Testis (tissue), 2 donors: ENCODE data around the gene TMEM116.
"Not testable (repeated sequence)": the region's sequence is repeated elsewhere in the genome, so short reads cannot be mapped to it uniquely, and the experiment has no call there.

ENCODE experiments used
- CTCF ChIP-seq, 3 experiments: fragments of 450-650 bp in 2 of 3; fragments of 200-600 bp in 1 of 3; sonication (generic) in 1 of 3; IDR thresholded peaks; one replicate each; pipeline ENCODE4 v1.5.1; 2016 to 2019; ENCODE audit warnings: antibody characterized with exemption in 3 of 3, mild to moderate bottlenecking in 2 of 3, moderate library complexity in 1 of 3
- POLR2A ChIP-seq: fragments of 450-650 bp; IDR thresholded peaks from one replicate; pipeline ENCODE4 v1.6.1; 2017; ENCODE audit warnings: antibody characterized with exemption, mild to moderate bottlenecking, moderate library complexity

- not testable (repeated sequence) for TF ChIP-seq CTCF (IDR thresholded peaks at IDR 0.05); POLR2A
These were observed 3.4 kb downstream of the TMEM116 start for GRCh38 chr12:112009596-112009995.
